ENCODE results near the gene MC5R.
"Not testable (repeated sequence)": the region's sequence is repeated elsewhere in the genome, so short reads cannot be mapped to it uniquely, and the experiment has no call there.

The MC5R gene

DNA sequence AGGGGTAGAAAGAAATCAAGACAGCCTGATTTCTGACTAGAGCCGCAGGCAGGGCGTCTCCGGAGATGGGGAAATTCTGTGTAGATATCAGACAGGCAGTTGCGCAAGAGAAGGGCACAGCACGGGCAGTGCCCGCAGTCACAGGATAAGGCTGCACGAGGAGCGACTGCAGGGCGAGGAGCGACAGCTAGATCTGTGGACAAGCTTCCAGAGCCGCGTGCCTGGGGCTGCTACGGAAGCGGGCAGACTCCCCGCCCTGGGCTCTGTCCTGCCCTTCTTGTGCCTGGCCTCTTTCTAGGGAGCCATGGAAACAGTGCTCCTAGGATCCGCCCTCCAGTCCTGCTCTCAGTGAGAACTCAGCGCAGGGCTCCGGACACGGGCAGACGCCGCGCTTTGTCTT lies 12.6 kb downstream of the MC5R start:
- H3K4me3 ChIP-seq (ENCODE audit: low read length): no peak overlapping the region
- DNase-seq (ENCODE audit: low read depth): no peak
- TF ChIP-seq, protein P1, sequence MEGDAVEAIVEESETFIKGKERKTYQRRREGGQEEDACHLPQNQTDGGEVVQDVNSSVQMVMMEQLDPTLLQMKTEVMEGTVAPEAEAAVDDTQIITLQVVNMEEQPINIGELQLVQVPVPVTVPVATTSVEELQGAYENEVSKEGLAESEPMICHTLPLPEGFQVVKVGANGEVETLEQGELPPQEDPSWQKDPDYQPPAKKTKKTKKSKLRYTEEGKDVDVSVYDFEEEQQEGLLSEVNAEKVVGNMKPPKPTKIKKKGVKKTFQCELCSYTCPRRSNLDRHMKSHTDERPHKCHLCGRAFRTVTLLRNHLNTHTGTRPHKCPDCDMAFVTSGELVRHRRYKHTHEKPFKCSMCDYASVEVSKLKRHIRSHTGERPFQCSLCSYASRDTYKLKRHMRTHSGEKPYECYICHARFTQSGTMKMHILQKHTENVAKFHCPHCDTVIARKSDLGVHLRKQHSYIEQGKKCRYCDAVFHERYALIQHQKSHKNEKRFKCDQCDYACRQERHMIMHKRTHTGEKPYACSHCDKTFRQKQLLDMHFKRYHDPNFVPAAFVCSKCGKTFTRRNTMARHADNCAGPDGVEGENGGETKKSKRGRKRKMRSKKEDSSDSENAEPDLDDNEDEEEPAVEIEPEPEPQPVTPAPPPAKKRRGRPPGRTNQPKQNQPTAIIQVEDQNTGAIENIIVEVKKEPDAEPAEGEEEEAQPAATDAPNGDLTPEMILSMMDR (conservative IDR thresholded peaks at IDR 0.05; ENCODE audit: low read length): no peak

- TF ChIP-seq, protein P1 (conservative IDR thresholded peaks at IDR 0.05; ENCODE audit: low read length): no peak
- no peak for DNase-seq (ENCODE audit: low read depth)
- H3K4me3 ChIP-seq (ENCODE audit: low read length): no peak overlapping the region
Measured at GRCh38 chr18:13849791-13850190, 25.8 kb downstream of the MC5R start.

- DNase-seq (ENCODE audit: low read depth); H3K4me3 ChIP-seq (ENCODE audit: low read length): not testable (repeated sequence)
Measured at GRCh38 chr18:13862898-13863297, 38.9 kb downstream of the MC5R start.

- TF ChIP-seq, protein P1 (conservative IDR thresholded peaks at IDR 0.05; ENCODE audit: low read length): no peak
- DNase-seq (ENCODE audit: low read depth): no peak
- no peak overlapping the region for H3K4me3 ChIP-seq (ENCODE audit: low read length)
Measured at GRCh38 chr18:13868501-13869271, 44.7 kb downstream of the MC5R start.

DNA sequence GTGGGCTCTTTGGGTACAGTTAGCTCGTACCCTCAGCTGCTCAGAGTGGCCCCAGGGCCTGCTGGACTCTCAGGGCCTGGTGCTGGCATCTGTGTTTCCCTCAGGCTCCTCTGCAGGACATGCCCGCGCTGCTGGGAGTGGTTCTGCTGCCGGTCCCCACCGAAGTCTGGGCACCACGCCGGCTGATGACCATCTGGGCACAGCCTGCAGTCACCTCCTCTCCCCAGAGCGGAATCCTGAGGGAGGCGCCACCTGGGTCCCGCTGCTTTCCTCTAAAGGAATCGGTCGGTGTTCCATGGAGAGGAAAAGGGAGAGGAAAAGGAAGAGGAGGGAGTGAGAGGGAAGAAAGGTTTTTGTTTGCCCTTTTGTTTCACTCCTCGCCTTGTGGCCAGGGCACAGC lies 47.8 kb downstream of the MC5R start:
- H3K4me3 ChIP-seq (ENCODE audit: low read length): no peak overlapping the region
- DNase-seq (ENCODE audit: low read depth): no peak
- TF ChIP-seq, protein P1 (conservative IDR thresholded peaks at IDR 0.05; ENCODE audit: low read length): no peak

- no peak overlapping the region for H3K4me3 ChIP-seq (ENCODE audit: low read length)
- TF ChIP-seq, protein P1 (conservative IDR thresholded peaks at IDR 0.05; ENCODE audit: low read length): no peak
- DNase-seq (ENCODE audit: low read depth): no peak
Measured at GRCh38 chr18:13872373-13872772, 48.4 kb downstream of the MC5R start.

DNA sequence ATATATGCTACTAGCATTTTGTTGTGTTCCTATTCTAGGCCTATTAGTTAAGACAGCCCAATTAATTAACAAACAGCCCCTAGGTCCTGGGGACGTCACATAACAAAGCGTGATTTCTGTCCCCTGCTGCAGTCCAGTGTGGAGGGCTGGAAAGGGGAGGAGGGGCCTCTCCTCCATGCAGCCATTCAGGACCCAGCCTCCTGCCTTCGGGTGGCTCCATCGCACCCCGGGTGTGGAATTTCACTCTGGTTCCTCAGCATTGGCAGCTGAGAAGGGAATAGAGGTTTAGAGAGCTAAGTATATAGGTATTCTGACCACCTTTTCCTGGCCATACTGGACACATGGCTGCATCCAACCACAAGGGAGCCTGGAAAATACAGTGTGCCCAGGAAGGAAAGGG lies 49.0 kb downstream of the MC5R start:
- TF ChIP-seq, protein P1 (conservative IDR thresholded peaks at IDR 0.05; ENCODE audit: low read length): no peak
- H3K4me3 ChIP-seq (ENCODE audit: low read length): no peak overlapping the region
- DNase-seq (ENCODE audit: low read depth): no peak

Data from AG10803 (cell line).